Measurements from ENCODE around the gene ERCC1. TPM values are rescaled to one million over a fixed set of nuclear protein-coding genes. Genes with fewer than 3 reads are reported as not detected.

ERCC1 gene
- 132 and 148 TPM in 2 replicates for total RNA-seq (2014; rRNA removed)
- polyA plus RNA-seq (2012): 136 TPM

- DNase-seq (ENCODE audit: low read depth): peak; percentile 95
These were observed at the start of gene ERCC1 for GRCh38 chr19:45423589-45424190. Gene ERCC1, minus strand, starts transcription at chr19:45423917. Its CDS starts 543 bp downstream, at chr19:45423374.

GRCh38 chr19:45473367-45473681, 49.6 kb upstream of the ERCC1 start:
- no peak for DNase-seq (ENCODE audit: low read depth)

GRCh38 chr19:45472563-45473366, 49.0 kb upstream of the ERCC1 start:
- DNase-seq (ENCODE audit: low read depth): no peak

- DNase-seq (ENCODE audit: low read depth): no peak
These were observed 48.3 kb upstream of the ERCC1 start for GRCh38 chr19:45471931-45472562.

- DNase-seq (ENCODE audit: low read depth): no peak
These were observed 47.6 kb upstream of the ERCC1 start for GRCh38 chr19:45471111-45471930.

GRCh38 chr19:45470762-45471081, 47.0 kb upstream of the ERCC1 start:
- no peak for DNase-seq (ENCODE audit: low read depth)

- DNase-seq (ENCODE audit: low read depth): no peak
These were observed 46.4 kb upstream of the ERCC1 start for GRCh38 chr19:45469945-45470761.

GRCh38 chr19:45469132-45469944, 45.6 kb upstream of the ERCC1 start:
- DNase-seq (ENCODE audit: low read depth): peak; percentile 94

GRCh38 chr19:45468803-45469131, 45.0 kb upstream of the ERCC1 start:
- peak; percentile 24 for DNase-seq (ENCODE audit: low read depth)

- DNase-seq (ENCODE audit: low read depth): no peak
These were observed 44.5 kb upstream of the ERCC1 start for GRCh38 chr19:45468159-45468651.

GRCh38 chr19:45467456-45468158, 43.9 kb upstream of the ERCC1 start, which contains the start of gene FOSB:
Gene FOSB, plus strand, starts transcription at chr19:45467996. Its CDS starts 591 bp downstream, at chr19:45468587.
- peak; percentile 91 for DNase-seq (ENCODE audit: low read depth)

- no peak for DNase-seq (ENCODE audit: low read depth)
These were observed 43.4 kb upstream of the ERCC1 start for GRCh38 chr19:45467115-45467455.

- no peak for DNase-seq (ENCODE audit: low read depth)
These were observed 41.2 kb upstream of the ERCC1 start for GRCh38 chr19:45464852-45465441.

GRCh38 chr19:45464274-45464673, 40.6 kb upstream of the ERCC1 start:
- DNase-seq (ENCODE audit: low read depth): no peak

GRCh38 chr19:45463241-45463640, 39.5 kb upstream of the ERCC1 start:
- DNase-seq (ENCODE audit: low read depth): no peak

GRCh38 chr19:45462174-45462573, 38.5 kb upstream of the ERCC1 start:
- DNase-seq (ENCODE audit: low read depth): no peak

- DNase-seq (ENCODE audit: low read depth): no peak
These were observed 37.2 kb upstream of the ERCC1 start for GRCh38 chr19:45460807-45461347.

GRCh38 chr19:45457776-45458175, 34.1 kb upstream of the ERCC1 start:
- DNase-seq (ENCODE audit: low read depth): no peak

GRCh38 chr19:45456500-45456815, 32.7 kb upstream of the ERCC1 start:
- no peak for DNase-seq (ENCODE audit: low read depth)
